Measurements from ENCODE around the gene TIGD6. TPM values are rescaled to one million over a fixed set of nuclear protein-coding genes. Genes with fewer than 3 reads are reported as not detected.

TIGD6 gene
- polyA plus RNA-seq, 10 donors: 1.8 to 3.2 (median 2.5) TPM

Other genes with a start within 250 kb of the TIGD6 start
- under 1 TPM; 0.03 to 0.12 (median 0.06) TPM for gene PDE6A, start 55.9 kb downstream of the TIGD6 start, polyA plus RNA-seq (ENCODE audit: insufficient read length in 10 of 10)
- gene SLC26A2, start 39.9 kb downstream of the TIGD6 start, polyA plus RNA-seq (ENCODE audit: insufficient read length in 10 of 10): 10 to 100 TPM in 9 of 10 donors, 1 to 10 TPM in 1; 9.4 to 13.1 (median 11.3) TPM
- 10 to 100 TPM; 13.2 to 30.9 (median 19.6) TPM for gene HMGXB3, start 85 bp upstream of the TIGD6 start, polyA plus RNA-seq (ENCODE audit: insufficient read length in 10 of 10)
- 10 to 100 TPM; 23.4 to 36.4 (median 27.8) TPM for gene CSF1R, start 85.9 kb upstream of the TIGD6 start, polyA plus RNA-seq (ENCODE audit: insufficient read length in 10 of 10)
- 100 to 1,000 TPM in 9 of 10 donors, 10 to 100 TPM in 1; 89.2 to 173 (median 143) TPM for gene PDGFRB, start 155.2 kb upstream of the TIGD6 start, polyA plus RNA-seq (ENCODE audit: insufficient read length in 10 of 10)
- under 1 TPM in 7 of 10 donors, not detected in 3; 0.13 to 0.63 (median 0.24) TPM for gene CDX1, start 166.1 kb upstream of the TIGD6 start, polyA plus RNA-seq (ENCODE audit: insufficient read length in 10 of 10)
- gene SLC6A7, start 189.4 kb upstream of the TIGD6 start, polyA plus RNA-seq (ENCODE audit: insufficient read length in 10 of 10): 1 to 10 TPM in 1 of 10 donors, under 1 TPM in 9; 0.15 to 1.7 (median 0.41) TPM